Jurkat, Clone E6-1 (cell line): Measurements from ENCODE around the gene CPNE6. TPM values are rescaled to one million over a fixed set of nuclear protein-coding genes. Genes with fewer than 3 reads are reported as not detected.
"Not testable (repeated sequence)": the region's sequence is repeated elsewhere in the genome, so short reads cannot be mapped to it uniquely, and the experiment has no call there.

Experiments used
- DNase-seq: peaks from one replicate; pipeline ENCODE4 v3.0.0-alpha.2; 2011; ENCODE audit warnings: low read depth, low spot score
- H3K4me3 ChIP-seq: 2 replicates; pipeline ENCODE4 v1.5.1; 2011; ENCODE audit warnings: mild to moderate bottlenecking, low read length, control low read depth, moderate library complexity
- polyA plus RNA-seq: library from polyadenylated mRNA; unstranded; fragments of >200 nt; gene quantifications from one replicate; pipeline ENCODE4 v1.2.1, GENCODE V29; 2012; ENCODE audit warnings: missing spikeins; ENCODE audit not compliant: insufficient read length, insufficient read depth

The CPNE6 gene
- polyA plus RNA-seq, result not detected

- DNase-seq, result no peak
- no peak within 1 kb of the TSS for H3K4me3 ChIP-seq
Observed at GRCh38 chr14:24071144-24071697, at the start of gene CPNE6. Gene CPNE6, plus strand, starts transcription at chr14:24071562. Its CDS starts 1,375 bp downstream, at chr14:24072937.

- not testable (repeated sequence) for DNase-seq, H3K4me3 ChIP-seq
Observed at GRCh38 chr14:24024939-24025418, 46.4 kb upstream of the CPNE6 start.

- not testable (repeated sequence) for H3K4me3 ChIP-seq, DNase-seq
Observed at GRCh38 chr14:24029687-24030086, 41.7 kb upstream of the CPNE6 start.

GRCh38 chr14:24031331-24031730 lies 40.0 kb upstream of the CPNE6 start:
- H3K4me3 ChIP-seq, DNase-seq: not testable (repeated sequence)

- peak; percentile 42 for DNase-seq
- H3K4me3 ChIP-seq, result no peak overlapping the region
Observed at GRCh38 chr14:24032727-24033418, 38.5 kb upstream of the CPNE6 start.

GRCh38 chr14:24035769-24036168 lies 35.6 kb upstream of the CPNE6 start:
- H3K4me3 ChIP-seq, result peak overlapping the region; percentile 70
- not testable (repeated sequence) for DNase-seq

- H3K4me3 ChIP-seq, result peak overlapping the region; percentile 70
- DNase-seq, result peak; percentile 80
Observed at GRCh38 chr14:24036169-24036962, 35.0 kb upstream of the CPNE6 start.

GRCh38 chr14:24036963-24037657 lies 34.3 kb upstream of the CPNE6 start:
- peak overlapping the region; percentile 70 for H3K4me3 ChIP-seq

GRCh38 chr14:24037658-24038037 lies 33.7 kb upstream of the CPNE6 start:
- no peak for DNase-seq
- H3K4me3 ChIP-seq, result no peak overlapping the region

More at GRCh38 chr14:24036963-24037657, 34.3 kb upstream of the CPNE6 start:
- DNase-seq, result not testable (repeated sequence)

GRCh38 chr14:24038686-24039085 lies 32.7 kb upstream of the CPNE6 start:
- H3K4me3 ChIP-seq, result no peak overlapping the region
- no peak for DNase-seq

GRCh38 chr14:24040692-24041091 lies 30.7 kb upstream of the CPNE6 start:
- no peak overlapping the region for H3K4me3 ChIP-seq
- no peak for DNase-seq

GRCh38 chr14:24042746-24043145 lies 28.6 kb upstream of the CPNE6 start:
- no peak for DNase-seq
- H3K4me3 ChIP-seq, result no peak overlapping the region

GRCh38 chr14:24049002-24049401 lies 22.4 kb upstream of the CPNE6 start:
- not testable (repeated sequence) for H3K4me3 ChIP-seq, DNase-seq

- not testable (repeated sequence) for H3K4me3 ChIP-seq, DNase-seq
Observed at GRCh38 chr14:24050753-24051152, 20.6 kb upstream of the CPNE6 start.

GRCh38 chr14:24051176-24051788 lies 20.1 kb upstream of the CPNE6 start:
- no peak for DNase-seq
- H3K4me3 ChIP-seq, result peak overlapping the region; percentile 66

- peak within 1 kb of the TSS; percentile 66 for H3K4me3 ChIP-seq
- no peak for DNase-seq
Observed at GRCh38 chr14:24051789-24052655, 19.3 kb upstream of the CPNE6 start, which contains the start of gene CARMIL3. Gene CARMIL3, plus strand, starts transcription at chr14:24052009. Its CDS starts 145 bp downstream, at chr14:24052154.

GRCh38 chr14:24052656-24053547 lies 18.5 kb upstream of the CPNE6 start:
- peak overlapping the region; percentile 66 for H3K4me3 ChIP-seq
- no peak for DNase-seq
